ENCODE measurements around the gene SCAF4.

DNA sequence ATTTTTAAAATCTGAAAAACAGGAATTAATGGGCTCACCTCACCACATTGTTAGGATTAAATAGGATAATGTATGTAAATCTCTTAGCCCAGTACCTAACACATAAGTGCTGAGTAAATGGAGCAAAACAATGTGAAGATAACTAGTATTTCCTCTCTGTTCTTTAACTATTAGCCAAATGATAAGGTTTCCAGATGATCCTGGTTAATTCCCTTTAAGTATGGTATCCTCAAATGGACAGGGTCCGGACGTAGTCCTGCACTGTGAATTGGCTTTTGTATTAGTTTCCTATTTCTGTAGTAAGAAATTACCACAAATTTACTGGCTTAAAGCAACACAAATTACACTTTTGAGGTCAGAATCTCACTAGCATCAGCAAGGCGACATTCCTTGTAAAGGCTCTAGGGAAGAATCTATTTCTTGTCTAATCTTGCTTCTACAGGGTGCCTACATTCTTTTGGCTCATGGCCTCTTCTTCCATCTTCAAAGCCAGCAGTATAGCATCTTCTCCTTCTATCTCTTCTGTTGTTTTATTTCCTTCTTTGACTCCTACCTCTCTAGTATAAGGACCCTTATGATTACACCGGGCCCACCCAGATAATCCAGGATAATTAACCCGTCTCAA, 17.1 kb downstream of the SCAF4 start:
- TF ChIP-seq EP300 (IDR thresholded peaks at IDR 0.05) (no peak), POLR2AphosphoS5 (IDR thresholded peaks at IDR 0.05) (no peak), POLR2A (IDR thresholded peaks at IDR 0.05) (no peak)
- TF ChIP-seq, protein P1, sequence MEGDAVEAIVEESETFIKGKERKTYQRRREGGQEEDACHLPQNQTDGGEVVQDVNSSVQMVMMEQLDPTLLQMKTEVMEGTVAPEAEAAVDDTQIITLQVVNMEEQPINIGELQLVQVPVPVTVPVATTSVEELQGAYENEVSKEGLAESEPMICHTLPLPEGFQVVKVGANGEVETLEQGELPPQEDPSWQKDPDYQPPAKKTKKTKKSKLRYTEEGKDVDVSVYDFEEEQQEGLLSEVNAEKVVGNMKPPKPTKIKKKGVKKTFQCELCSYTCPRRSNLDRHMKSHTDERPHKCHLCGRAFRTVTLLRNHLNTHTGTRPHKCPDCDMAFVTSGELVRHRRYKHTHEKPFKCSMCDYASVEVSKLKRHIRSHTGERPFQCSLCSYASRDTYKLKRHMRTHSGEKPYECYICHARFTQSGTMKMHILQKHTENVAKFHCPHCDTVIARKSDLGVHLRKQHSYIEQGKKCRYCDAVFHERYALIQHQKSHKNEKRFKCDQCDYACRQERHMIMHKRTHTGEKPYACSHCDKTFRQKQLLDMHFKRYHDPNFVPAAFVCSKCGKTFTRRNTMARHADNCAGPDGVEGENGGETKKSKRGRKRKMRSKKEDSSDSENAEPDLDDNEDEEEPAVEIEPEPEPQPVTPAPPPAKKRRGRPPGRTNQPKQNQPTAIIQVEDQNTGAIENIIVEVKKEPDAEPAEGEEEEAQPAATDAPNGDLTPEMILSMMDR (IDR thresholded peaks at IDR 0.05), result no peak
